ENCODE measurements around the gene OSTC. TPM values are rescaled to one million over a fixed set of nuclear protein-coding genes. Genes with fewer than 3 reads are reported as not detected.

Gene OSTC
- total and polyA plus RNA-seq, 10 donors = 53.8 to 105 (median 62.4) TPM

- TF ChIP-seq CTCF (IDR thresholded peaks at IDR 0.05 in 8 of 11, conservative IDR thresholded peaks at IDR 0.05 in 3 of 11) (no peak), POLR2AphosphoS5 (IDR thresholded peaks at IDR 0.05) (no peak), POLR2A (IDR thresholded peaks at IDR 0.05) (no peak)
- Histone ChIP-seq H3K4me1 (no peaks in the 10 kb centered on the region), H3K36me3 (peaks cover 0 to 32% (median 2%) of the 10 kb centered on the region in 6 donors), H3K27ac (no peak overlapping the region), H3K9me3 (no peaks in the 10 kb centered on the region), H3K4me3 (no peak overlapping the region), H3K27me3 (replicated peaks in 1 of 7) (no peaks in the 10 kb centered on the region)
- no peak for DNase-seq
- intact Hi-C loops (cut with DNase I; ENCODE audit: low total_unique reads) = no loop called here
- 72 to 82% (median 73%) methylated on average over 4 of the region's 4 CpGs for WGBS, 5 donors
These were observed 24.1 kb downstream of the OSTC start for GRCh38 chr4:108674356-108674977.

GRCh38 chr4:108681321-108681809 lies 31.0 kb downstream of the OSTC start:
- DNase-seq = no peak
- no peak for TF ChIP-seq CTCF (IDR thresholded peaks at IDR 0.05 in 8 of 11, conservative IDR thresholded peaks at IDR 0.05 in 3 of 11)
- TF ChIP-seq POLR2A (IDR thresholded peaks at IDR 0.05) = no peak
- TF ChIP-seq POLR2AphosphoS5 (IDR thresholded peaks at IDR 0.05) = no peak
- 87 to 93% (median 92%) methylated on average over 4 to 5 of the region's 5 CpGs for WGBS, 5 donors

GRCh38 chr4:108683479-108683878 lies 33.1 kb downstream of the OSTC start:
- 21 to 41% (median 25%) methylated on average over 5 of the region's 5 CpGs for WGBS, 5 donors
- intact Hi-C loops (cut with DNase I; ENCODE audit: low total_unique reads) = loop anchor here (10.0 kb wide), 1 partner anchor 721 kb away; no protein-coding TSS in a partner anchor
- H3K27me3 ChIP-seq (replicated peaks in 1 of 7) = no peaks in the 10 kb centered on the region
- H3K36me3 ChIP-seq = peaks cover 0 to 5% (median 0%) of the 10 kb centered on the region in 6 donors
- H3K9me3 ChIP-seq = no peaks in the 10 kb centered on the region
- DNase-seq = no peak
- TF ChIP-seq POLR2A (IDR thresholded peaks at IDR 0.05) (no peak), POLR2AphosphoS5 (IDR thresholded peaks at IDR 0.05) (no peak), CTCF (IDR thresholded peaks at IDR 0.05 in 8 of 11, conservative IDR thresholded peaks at IDR 0.05 in 3 of 11) (peak in 4 of 11 experiments; percentile 16 to 37 (median 20))
- no peak overlapping the region for H3K27ac ChIP-seq
- no peak overlapping the region for H3K4me3 ChIP-seq
- no peaks in the 10 kb centered on the region for H3K4me1 ChIP-seq

More at GRCh38 chr4:108681321-108681809, 31.0 kb downstream of the OSTC start:
- Histone ChIP-seq H3K9me3 (no peaks in the 10 kb centered on the region), H3K4me1 (no peaks in the 10 kb centered on the region), H3K4me3 (no peak overlapping the region), H3K36me3 (peaks cover 0 to 13% (median 2%) of the 10 kb centered on the region in 6 donors), H3K27me3 (replicated peaks in 1 of 7) (no peaks in the 10 kb centered on the region), H3K27ac (no peak overlapping the region)
- intact Hi-C loops (cut with DNase I; ENCODE audit: low total_unique reads) = loop anchor here (10.0 kb wide), 1 partner anchor 723 kb away; no protein-coding TSS in a partner anchor

- TF ChIP-seq CTCF (IDR thresholded peaks at IDR 0.05 in 8 of 11, conservative IDR thresholded peaks at IDR 0.05 in 3 of 11) (no peak), POLR2AphosphoS5 (IDR thresholded peaks at IDR 0.05) (no peak), POLR2A (IDR thresholded peaks at IDR 0.05) (no peak)
- DNase-seq = no peak
- H3K9me3 ChIP-seq = no peaks in the 10 kb centered on the region
- H3K4me1 ChIP-seq = no peaks in the 10 kb centered on the region
- no peak overlapping the region for H3K27ac ChIP-seq
- intact Hi-C loops (cut with DNase I; ENCODE audit: low total_unique reads) = loop anchor here (10.0 kb wide), 1 partner anchor 720 kb away; no protein-coding TSS in a partner anchor
- no peaks in the 10 kb centered on the region for H3K27me3 ChIP-seq (replicated peaks in 1 of 7)
- H3K36me3 ChIP-seq = no peaks in the 10 kb centered on the region
- WGBS, 5 donors = 82 to 91% (median 87%) methylated on average over 4 of the region's 4 CpGs
- H3K4me3 ChIP-seq = no peak overlapping the region
These were observed 34.8 kb downstream of the OSTC start for GRCh38 chr4:108685036-108685686.

Measured in spleen (tissue), 11 donors.